HG03159 (cell line): ENCODE measurements around the gene SPATS2.
A peak's percentile ranks its signal among the peaks of the same experiment; 100 is the strongest.

Experiments used
- ATAC-seq: cut with Tn5 transposase; IDR thresholded peaks from one replicate; pipeline ENCODE4 v1.9.1; 2021; ENCODE audit warnings: mild to moderate bottlenecking, moderate library complexity; ENCODE audit not compliant: unreplicated experiment

The SPATS2 gene

DNA sequence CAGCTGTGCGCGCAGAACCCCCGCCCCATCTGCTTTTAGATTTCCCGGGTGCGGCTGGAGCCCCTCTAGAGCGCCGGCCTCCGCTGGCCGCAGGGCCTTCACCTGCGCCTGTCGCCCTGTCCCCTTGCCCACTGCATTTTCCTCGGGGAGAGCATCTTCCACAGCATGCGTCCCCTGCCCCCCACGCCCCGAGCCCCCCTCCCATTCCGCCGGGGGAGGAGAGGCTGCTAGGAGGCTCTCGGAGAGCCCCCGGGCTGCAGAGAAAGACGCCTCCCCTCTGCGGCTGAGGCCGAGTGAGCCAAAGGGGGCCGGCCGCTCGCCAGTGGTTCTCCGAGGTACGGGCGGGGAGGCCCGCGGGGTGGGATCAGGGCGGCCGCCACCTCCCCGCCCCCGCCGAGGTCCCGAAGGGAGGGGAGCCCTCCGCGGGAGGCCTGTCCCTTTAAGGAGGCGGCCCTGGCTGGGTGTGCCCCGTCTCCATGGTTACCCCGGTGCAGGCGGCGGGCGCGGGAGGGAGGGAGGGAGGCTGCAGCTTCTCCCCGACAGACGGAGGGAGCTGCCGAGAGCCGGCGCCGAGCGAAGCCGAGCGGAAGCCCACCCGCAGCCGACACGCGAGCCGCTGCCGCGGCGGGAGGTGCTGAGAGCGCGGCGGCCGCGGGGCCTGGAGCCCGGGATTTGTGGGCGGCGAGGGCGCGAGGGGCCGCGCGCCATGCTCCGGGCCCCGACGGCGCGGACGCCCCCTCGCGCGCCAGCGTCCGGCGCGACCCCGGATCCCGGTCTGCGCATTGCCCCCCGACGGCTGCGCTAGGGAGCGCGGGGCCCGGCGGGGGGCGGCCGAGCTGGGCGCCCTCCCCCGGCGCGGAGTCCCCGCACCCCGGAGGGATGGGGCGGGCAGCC lies 171.5 kb downstream of the SPATS2 start, which contains the start of gene KCNH3:
TSS of gene KCNH3 (plus strand) at position 521 of the 894 bp plus-strand sequence. CDS start 387 bp downstream, outside the sequence.
- ATAC-seq = peak; percentile 50

DNA sequence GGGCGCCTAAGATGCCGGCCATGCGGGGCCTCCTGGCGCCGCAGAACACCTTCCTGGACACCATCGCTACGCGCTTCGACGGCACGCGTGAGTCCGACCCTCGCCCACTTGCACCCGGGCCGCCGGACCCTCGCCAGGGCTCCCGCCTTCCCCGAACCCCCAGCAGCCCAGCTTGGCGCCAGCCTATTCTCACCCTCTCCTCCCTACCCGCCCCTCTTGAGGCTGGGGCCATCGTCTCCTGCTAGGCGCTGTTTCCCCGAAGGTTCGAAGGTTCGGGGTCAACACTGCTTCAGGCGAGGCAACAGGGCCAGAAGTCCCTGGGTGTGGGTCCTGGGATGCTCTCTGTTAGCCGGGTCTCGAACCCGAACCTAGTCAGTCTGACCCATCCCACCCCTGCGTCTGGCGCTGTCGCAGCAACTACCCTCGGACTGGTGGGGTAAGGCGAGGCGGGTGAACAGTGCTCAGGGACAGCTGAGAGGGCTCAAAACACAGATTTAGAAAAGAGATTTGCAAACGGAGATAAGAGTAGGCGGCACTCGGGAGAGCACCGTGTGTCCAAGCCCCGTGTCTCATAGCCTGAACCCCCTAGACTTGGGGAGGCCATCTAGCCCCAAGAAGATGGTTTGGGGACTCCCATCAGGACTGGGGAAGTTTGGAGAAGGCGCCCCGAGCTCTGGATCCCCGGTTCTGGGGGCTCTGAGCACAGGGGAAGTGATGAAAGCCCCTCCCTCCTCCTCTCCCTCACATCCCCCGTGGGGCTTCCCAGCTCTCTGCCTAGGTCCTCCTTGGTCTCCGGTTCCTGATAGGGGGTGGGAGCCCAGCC lies 172.4 kb downstream of the SPATS2 start:
- ATAC-seq = no peak

DNA sequence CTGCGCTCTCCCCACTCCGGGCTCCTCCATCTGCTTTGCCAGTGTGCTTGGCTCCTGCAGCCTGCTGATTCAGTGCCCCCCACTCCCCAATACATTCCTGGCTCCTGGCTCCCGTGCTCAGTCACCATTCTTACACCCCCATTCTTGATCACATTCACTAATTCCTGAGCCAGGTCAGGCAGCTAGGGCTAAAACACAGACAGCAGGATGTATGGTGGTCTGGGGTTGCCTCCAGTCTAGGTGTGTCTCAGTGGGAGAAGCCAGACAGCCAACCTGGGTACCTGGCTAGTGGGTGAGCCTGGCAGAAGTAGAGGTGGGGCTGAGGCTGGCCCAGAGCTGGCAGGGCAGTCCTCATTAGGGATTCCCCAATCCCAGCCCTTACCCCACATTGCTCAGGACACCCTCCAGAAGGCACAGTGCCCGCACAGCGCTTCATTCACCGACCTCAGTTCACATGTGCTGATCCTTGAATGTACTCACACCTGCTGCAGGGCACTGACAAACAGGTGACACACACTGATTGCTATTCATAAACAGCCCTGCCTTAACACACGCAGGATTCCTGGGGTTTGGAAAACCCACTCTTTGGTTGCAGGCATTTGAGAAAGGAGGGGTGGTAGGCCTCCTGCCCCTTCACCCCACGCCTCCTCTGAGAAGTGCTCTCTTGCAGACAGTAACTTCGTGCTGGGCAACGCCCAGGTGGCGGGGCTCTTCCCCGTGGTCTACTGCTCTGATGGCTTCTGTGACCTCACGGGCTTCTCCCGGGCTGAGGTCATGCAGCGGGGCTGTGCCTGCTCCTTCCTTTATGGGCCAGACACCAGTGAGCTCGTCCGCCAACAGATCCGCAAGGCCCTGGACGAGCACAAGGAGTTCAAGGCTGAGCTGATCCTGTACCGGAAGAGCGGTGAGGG lies 173.2 kb downstream of the SPATS2 start:
- ATAC-seq = no peak

DNA sequence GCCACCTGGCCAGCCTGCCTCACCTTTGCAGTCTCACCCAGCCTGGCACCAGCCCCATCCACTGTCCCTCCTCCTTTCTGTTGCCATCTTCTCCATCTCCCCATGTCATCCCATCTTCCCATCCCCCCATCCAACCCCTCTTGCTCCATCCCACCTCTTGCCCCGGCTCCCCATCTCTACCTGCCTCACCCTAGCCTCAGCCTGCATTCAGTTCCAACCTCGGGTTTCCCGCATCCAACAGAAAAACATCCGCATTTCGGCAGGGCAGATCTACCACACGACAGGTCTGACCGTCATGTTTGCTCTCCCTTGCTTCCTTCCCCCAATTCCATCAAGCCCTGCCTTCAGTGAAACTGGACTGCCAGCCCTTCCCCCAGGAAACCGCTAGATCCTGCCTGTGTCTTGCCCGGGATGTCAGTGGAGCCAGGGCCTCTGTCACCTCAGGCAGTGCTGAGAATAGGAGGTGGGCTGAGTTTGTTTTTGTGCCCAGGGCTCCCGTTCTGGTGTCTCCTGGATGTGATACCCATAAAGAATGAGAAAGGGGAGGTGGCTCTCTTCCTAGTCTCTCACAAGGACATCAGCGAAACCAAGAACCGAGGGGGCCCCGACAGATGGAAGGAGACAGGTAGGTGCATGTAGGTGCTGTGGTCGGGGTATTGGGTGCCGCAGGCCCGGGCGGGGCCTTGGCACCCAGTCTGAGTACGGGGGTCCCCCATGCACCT lies 174.0 kb downstream of the SPATS2 start:
- ATAC-seq = no peak

DNA sequence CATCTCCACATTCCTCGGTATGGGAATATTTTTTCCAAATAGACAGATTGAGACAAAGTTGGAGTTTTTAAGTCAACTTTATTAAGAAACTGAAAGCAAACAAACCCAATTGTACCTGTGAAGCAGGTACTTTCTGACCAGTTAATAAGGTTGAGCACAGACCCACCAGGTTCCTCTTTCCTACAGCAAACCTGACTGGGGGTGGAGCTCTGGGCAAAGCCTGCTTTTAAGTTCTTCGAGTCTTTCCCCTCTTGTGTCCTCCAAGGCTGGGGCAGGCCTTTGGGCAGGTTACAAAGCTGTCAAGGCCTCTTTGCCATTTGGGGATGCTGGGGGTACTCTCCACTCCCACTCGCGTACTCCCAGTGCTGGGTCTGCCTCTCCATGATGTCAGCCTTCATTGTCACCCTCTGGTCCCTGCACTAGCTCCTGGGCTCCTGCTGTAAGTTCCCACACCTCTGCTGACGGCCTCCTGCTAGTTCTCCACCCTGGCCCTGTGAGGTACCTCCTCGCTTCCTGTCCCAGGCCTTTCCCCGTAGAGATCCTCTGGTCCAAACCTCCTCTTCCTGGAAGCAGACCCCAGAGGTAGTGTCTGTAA lies 174.7 kb downstream of the SPATS2 start:
- ATAC-seq = no peak

DNA sequence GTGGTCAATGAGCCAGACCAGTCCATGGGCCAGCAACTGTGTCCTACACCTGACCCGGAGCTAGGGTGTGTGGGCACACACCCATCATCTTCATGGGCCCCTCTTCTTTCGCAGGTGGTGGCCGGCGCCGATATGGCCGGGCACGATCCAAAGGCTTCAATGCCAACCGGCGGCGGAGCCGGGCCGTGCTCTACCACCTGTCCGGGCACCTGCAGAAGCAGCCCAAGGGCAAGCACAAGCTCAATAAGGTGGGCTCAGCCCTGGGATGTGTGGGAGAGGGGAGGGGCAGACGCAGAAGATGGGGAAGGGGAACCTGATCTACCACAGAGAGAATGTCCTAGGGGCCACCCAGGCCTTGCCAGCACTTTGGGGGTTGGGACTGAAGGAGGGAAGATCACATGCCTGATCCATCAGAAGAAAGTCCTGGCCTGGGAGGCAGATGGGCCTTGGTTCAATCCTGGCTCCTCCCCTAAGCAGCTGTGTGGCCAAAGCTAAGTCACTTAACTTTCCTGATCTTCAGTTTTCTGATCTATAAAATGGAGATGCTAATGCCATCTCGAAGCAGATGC lies 175.4 kb downstream of the SPATS2 start:
- no peak for ATAC-seq

DNA sequence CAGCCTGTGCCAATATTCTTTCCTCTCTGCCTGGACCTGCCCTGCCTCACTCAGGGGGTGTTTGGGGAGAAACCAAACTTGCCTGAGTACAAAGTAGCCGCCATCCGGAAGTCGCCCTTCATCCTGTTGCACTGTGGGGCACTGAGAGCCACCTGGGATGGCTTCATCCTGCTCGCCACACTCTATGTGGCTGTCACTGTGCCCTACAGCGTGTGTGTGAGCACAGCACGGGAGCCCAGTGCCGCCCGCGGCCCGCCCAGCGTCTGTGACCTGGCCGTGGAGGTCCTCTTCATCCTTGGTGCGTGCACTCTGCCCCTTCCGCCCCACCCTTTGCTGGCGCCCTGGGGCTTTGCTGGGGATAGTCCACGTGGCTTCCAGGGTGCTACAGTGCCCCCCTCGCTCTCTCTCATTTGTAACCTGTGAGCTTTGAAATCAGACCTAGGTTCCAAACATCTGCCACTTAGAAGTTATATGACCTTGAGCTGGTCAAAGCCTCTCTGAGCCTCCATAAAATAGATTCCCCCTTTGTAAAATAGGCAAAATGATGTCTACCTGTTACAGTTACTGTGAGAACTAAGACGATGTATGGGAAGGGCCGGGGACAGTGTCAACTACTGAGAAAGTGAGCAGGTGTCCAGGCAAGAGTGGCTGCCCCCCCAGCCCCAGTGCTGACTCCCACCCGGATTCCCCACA lies 176.1 kb downstream of the SPATS2 start:
- no peak for ATAC-seq

DNA sequence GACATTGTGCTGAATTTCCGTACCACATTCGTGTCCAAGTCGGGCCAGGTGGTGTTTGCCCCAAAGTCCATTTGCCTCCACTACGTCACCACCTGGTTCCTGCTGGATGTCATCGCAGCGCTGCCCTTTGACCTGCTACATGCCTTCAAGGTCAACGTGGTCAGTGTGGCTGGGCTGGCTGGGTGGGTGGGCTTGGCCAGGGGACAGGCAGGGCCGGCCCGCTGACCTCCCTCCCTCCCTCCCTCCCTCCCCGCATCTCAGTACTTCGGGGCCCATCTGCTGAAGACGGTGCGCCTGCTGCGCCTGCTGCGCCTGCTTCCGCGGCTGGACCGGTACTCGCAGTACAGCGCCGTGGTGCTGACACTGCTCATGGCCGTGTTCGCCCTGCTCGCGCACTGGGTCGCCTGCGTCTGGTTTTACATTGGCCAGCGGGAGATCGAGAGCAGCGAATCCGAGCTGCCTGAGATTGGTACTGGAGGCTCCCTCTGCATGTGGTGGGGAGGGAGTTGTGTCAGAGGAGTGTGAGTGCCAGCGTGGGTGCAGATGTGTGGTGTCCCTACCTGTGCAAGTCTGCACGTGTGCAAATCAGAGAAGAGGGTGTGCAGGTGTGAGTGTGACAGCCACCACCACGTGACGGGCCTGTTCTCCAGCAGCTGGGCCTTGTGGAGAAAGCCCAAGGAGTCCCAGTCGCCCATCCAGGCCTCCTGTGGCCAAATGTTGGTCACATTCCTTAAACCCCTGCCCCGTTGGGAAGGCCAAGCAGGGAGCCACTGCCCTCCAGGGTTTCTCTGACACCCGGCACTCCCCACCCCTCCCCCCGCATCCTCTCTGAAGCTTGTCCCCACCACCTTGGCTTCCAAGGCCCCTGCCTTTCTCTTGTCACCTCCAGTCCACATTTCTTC lies 176.9 kb downstream of the SPATS2 start:
- no peak for ATAC-seq

DNA sequence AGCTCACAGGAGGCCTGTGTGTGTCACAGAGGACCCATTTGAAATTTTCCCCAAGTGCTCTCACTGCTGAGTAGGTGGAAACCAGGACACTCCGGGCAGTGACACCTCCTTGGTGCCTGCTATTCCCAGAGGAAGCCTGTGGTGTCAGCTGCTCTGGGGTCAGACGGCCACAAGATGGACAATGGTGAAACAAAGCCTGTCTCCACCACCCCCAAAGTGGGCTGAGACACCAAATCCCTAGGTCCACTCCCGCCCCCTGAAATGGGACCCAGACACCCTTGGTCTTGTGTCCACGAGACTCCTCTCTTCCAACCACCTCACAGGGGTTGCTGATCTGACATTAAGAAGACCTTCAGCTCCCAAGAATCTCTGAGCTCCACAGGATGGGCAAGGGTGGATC lies 178.6 kb downstream of the SPATS2 start:
- no peak for ATAC-seq

DNA sequence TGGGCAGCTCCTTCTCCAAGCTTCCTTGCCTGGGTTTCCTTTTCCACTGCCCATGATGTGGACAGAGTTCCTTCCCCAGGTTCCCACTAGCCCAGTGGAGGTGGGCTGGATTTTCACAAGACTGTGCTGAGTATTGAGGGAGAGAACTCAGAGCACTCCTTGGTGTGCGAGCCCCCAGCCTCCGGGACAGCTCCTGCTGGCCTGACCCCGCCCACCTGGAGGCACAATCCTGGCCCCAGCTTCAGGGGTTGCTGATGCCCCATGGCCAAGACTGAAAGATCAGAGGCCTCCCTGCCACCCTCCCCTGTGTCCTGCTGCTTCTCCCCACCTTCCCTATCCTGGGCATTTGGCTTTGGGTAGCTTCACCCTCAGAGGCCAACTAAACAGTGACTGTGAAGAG lies 179.2 kb downstream of the SPATS2 start:
- ATAC-seq = no peak

DNA sequence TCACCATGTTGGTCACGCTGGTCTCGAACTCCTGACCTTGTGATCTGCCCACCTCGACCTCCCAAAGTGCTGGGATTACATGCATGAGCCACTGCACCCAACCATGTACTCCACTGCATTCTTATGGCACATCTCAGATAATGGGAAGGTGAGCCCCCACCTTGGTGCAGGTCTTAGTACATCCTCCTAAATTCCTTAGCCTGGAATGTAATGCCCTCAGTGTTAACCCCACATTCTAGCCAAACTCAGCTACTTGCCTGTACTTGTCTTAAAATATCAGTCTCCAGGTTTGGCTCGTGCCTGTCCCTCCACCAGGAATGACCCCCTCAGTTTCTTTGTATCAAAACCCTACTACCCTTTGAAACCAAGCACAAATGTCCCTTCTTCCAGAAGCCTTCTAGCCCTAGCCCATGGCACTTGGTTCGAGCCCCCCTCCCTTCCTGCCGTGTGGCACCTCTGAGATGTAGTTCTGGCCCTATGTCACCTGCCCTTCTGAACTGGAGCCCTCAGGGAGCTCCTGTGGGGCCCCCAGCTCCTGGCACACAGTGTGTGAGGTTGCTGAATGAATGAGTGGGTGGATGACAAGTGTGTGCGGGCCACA lies 179.9 kb downstream of the SPATS2 start:
- no peak for ATAC-seq

DNA sequence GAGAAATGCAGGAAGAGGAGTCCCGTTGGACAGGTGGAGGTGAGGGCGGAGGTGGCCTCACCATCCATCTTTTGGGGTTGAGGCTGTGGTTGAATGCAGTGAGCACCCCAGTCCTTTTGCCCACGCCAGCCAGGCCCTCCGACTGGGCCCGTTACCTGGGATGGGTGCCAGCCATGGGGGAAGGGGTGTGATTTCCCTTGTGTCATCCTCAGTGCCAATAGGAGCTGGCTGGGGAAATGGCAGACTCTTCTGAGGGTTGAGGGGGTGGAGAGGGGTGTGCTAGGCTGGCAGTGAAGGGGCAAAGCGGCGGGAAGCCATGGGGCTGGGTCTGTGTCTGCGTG lies 181.2 kb downstream of the SPATS2 start:
- no peak for ATAC-seq

DNA sequence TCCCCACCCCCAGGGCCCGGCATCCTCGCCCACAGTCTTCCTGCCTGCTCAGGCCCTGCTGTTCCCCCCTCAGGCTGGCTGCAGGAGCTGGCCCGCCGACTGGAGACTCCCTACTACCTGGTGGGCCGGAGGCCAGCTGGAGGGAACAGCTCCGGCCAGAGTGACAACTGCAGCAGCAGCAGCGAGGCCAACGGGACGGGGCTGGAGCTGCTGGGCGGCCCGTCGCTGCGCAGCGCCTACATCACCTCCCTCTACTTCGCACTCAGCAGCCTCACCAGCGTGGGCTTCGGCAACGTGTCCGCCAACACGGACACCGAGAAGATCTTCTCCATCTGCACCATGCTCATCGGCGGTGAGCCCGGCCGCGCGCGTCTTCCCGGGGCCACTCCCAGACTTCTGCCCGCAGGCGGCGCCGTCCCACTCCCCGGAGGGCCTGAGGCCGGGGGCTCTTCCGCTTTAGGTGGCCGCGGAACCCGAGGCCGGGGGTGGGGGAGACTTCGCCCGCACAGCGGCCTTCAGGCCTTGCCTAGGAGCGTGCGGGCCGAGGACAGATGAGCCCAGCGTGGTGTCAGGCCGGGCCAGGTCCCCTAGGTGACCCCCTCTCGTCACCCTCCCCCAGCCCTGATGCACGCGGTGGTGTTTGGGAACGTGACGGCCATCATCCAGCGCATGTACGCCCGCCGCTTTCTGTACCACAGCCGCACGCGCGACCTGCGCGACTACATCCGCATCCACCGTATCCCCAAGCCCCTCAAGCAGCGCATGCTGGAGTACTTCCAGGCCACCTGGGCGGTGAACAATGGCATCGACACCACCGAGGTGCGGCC lies 181.8 kb downstream of the SPATS2 start:
- no peak for ATAC-seq

DNA sequence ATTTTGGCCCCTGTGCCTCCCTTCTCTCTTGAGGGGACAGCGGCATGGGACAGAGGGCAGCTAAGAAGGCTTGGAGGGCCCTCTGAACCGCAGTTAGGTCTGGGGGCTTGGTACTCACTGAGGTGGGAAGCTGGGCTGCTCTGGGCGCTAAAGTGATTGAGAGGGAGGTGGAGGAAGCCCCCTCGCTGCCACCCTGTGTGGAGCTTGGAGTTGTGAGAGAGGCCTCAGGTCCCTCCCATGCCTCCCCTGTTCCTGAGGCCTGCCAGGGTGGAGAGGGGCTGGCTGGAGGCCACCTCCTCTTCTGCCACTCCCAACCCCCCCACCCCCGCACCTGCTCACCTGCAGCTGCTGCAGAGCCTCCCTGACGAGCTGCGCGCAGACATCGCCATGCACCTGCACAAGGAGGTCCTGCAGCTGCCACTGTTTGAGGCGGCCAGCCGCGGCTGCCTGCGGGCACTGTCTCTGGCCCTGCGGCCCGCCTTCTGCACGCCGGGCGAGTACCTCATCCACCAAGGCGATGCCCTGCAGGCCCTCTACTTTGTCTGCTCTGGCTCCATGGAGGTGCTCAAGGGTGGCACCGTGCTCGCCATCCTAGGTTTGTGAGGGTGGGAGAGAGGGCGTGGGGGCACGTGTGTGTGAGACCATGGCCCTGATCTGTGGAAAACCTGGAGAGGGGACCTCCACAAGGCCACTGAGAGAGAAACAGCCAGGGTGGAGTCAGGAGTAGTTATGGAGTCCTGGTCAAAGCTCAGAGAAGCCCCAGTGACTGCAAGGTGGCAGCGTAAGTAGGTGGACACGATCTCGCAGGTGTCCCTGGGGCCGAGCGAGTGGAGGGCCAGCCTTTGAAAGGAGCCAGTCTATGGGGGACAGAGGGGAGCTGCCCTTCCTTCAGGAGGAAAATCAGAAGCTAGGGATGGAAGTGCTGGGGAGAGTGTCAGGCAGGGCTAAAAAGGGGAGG lies 182.8 kb downstream of the SPATS2 start:
- ATAC-seq = no peak

DNA sequence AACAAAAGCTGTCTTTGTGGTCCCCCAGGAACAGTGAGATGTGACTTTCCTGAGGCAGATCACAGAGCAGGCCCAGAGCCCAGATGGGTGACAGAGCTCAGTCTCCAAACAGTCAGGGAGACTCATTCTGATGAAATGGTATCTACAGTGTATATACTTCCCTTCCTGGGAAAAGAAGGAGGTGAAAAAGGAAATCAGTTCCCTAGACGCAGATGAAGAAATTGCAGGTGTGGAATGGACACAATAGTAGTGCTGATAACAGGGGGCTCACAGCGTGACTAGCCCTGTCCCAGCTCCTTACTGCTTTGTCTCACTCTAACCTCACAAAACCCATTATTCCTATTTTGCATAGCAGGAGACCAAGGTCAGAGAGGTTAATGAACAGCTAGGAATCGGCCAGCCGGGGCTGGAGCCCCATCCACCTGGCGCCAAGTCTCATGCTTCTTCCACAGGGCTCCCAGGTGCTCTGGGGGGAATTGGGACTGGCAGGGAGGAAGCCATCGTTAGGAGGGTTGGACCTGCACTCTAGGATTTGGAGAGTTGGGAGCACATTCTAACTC lies 183.5 kb downstream of the SPATS2 start:
- no peak for ATAC-seq
